Gastroesophageal sphincter (tissue), 3 donors: ENCODE measurements around the gene VIPR2.

Experiments used
- CTCF ChIP-seq, 4 experiments: fragments of 200-600 bp in 2 of 4; fragments of 450-650 bp in 2 of 4; sonication (generic) in 1 of 4; IDR thresholded peaks; one replicate each; pipeline ENCODE4 v1.5.1; 2017 to 2019; ENCODE audit warnings: antibody characterized with exemption in 4 of 4, mild to moderate bottlenecking in 2 of 4, moderate library complexity in 2 of 4
- EP300 ChIP-seq: sonication (generic); formaldehyde crosslinking; IDR thresholded peaks from one replicate; pipeline ENCODE4 v1.6.1; 2017; ENCODE audit warnings: antibody characterized with exemption, mild to moderate bottlenecking
- POLR2A ChIP-seq, 2 donors: fragments of 450-650 bp; IDR thresholded peaks; one replicate each; pipeline ENCODE4 v1.6.1; 2017; ENCODE audit warnings: antibody characterized with exemption in 2 of 2, mild to moderate bottlenecking in 2 of 2, moderate library complexity in 1 of 2
- POLR2AphosphoS5 ChIP-seq: sonication (generic); formaldehyde crosslinking; IDR thresholded peaks from one replicate; pipeline ENCODE4 v1.6.1; 2017; ENCODE audit warnings: antibody characterized with exemption

- no peak for TF ChIP-seq CTCF (IDR thresholded peaks at IDR 0.05)
- TF ChIP-seq POLR2AphosphoS5 = no peak
- no peak for TF ChIP-seq POLR2A (IDR thresholded peaks at IDR 0.05)
- no peak for TF ChIP-seq EP300
Measured at GRCh38 chr7:159137906-159138305, 6.8 kb downstream of the VIPR2 start.
